MM.1S (cell line): ENCODE measurements around the gene LIN37.

Experiments used
- DNase-seq: peaks from one replicate; pipeline ENCODE4 v3.0.0-alpha.2; 2015
- H2AFZ ChIP-seq: fragments of 300-600 bp; sonication (generic); 2 replicates; pipeline ENCODE4 v1.6.0; 2016; ENCODE audit warnings: antibody characterized with exemption, low read length
- H3F3A ChIP-seq: fragments of 300-600 bp; sonication (generic); 2 replicates; pipeline ENCODE4 v1.6.1; 2016; ENCODE audit warnings: mild to moderate bottlenecking, antibody characterized with exemption, low read length, moderate library complexity, mixed read lengths; ENCODE audit not compliant: insufficient read depth
- H3K27ac ChIP-seq: fragments of 300-600 bp; sonication (generic); 2 replicates; pipeline ENCODE4 v1.5.1; 2016; ENCODE audit warnings: mild to moderate bottlenecking, low read length
- H3K27me3 ChIP-seq: fragments of 300-600 bp; sonication (generic); replicated peaks from 2 replicates; pipeline ENCODE4 v1.6.0; 2016; ENCODE audit warnings: low read length; ENCODE audit not compliant: insufficient read depth
- H3K36me3 ChIP-seq: fragments of 300-600 bp; sonication (generic); replicated peaks from 2 replicates; pipeline ENCODE4 v1.6.1; 2016; ENCODE audit warnings: mild to moderate bottlenecking, low read length, mixed read lengths; ENCODE audit not compliant: insufficient read depth
- H3K4me1 ChIP-seq: fragments of 300-600 bp; sonication (generic); 2 replicates; pipeline ENCODE4 v1.6.1; 2016; ENCODE audit warnings: low read length, mixed read lengths
- H3K4me2 ChIP-seq: fragments of 300-600 bp; sonication (generic); 2 replicates; pipeline ENCODE4 v1.6.0; 2016; ENCODE audit warnings: low read depth, low read length
- H3K4me3 ChIP-seq: fragments of 300-600 bp; sonication (generic); 2 replicates; pipeline ENCODE4 v1.5.1; 2016; ENCODE audit warnings: low read length, mixed read lengths
- H3K79me2 ChIP-seq: fragments of 300-600 bp; sonication (generic); 2 replicates; pipeline ENCODE4 v1.6.1; 2016; ENCODE audit warnings: mixed run types, low read length, mixed read lengths
- H3K9ac ChIP-seq: fragments of 300-600 bp; sonication (generic); 2 replicates; pipeline ENCODE4 v1.6.1; 2016; ENCODE audit warnings: low read length, mixed read lengths
- H3K9me2 ChIP-seq: fragments of 300-600 bp; sonication (generic); replicated peaks from 2 replicates; pipeline ENCODE4 v1.6.1; 2016; ENCODE audit warnings: mild to moderate bottlenecking, low read length, mixed read lengths; ENCODE audit not compliant: insufficient read depth
- H3K9me3 ChIP-seq: fragments of 300-600 bp; sonication (generic); replicated peaks from 2 replicates; pipeline ENCODE4 v1.6.1; 2016; ENCODE audit warnings: mild to moderate bottlenecking, low read length, mixed read lengths; ENCODE audit not compliant: insufficient read depth
- H4K20me1 ChIP-seq: fragments of 300-600 bp; sonication (generic); 2 replicates; pipeline ENCODE4 v1.6.1; 2016; ENCODE audit warnings: mild to moderate bottlenecking, low read length, moderate library complexity, mixed read lengths; ENCODE audit not compliant: insufficient read depth
- CTCF ChIP-seq: fragments of 300-600 bp; sonication (generic); IDR thresholded peaks from 2 replicates; pipeline ENCODE4 v1.5.1; 2016; ENCODE audit warnings: antibody characterized with exemption, low read length, mixed read lengths
- EZH2 ChIP-seq: fragments of 300-600 bp; sonication (generic); optimal IDR thresholded peaks from 2 replicates; pipeline ENCODE3; 2017; ENCODE audit warnings: low read depth, mild to moderate bottlenecking, antibody characterized with exemption, low read length, mixed read lengths
- EZH2phosphoT487 ChIP-seq: fragments of 300-600 bp; sonication (generic); IDR thresholded peaks from 2 replicates; pipeline ENCODE4 v1.6.1; 2018; ENCODE audit warnings: antibody characterized with exemption, low read length

LIN37 gene

GRCh38 chr19:35780717-35781116 is 32.3 kb downstream of the LIN37 start:
- H4K20me1 ChIP-seq: no peaks in the 10 kb centered on the region
- peaks cover 13% of the 10 kb centered on the region for H3K79me2 ChIP-seq
- H3K4me2 ChIP-seq: no peak overlapping the region
- H3K36me3 ChIP-seq: no peaks in the 10 kb centered on the region
- no peaks in the 10 kb centered on the region for H3K27me3 ChIP-seq
- peaks cover 7% of the 10 kb centered on the region for H3K4me1 ChIP-seq
- no peak for DNase-seq
- no peak overlapping the region for H3K9ac ChIP-seq
- TF ChIP-seq EZH2 (no peak), CTCF (no peak), EZH2phosphoT487 (no peak)
- no peaks in the 10 kb centered on the region for H3K9me2 ChIP-seq
- H3K27ac ChIP-seq: no peak overlapping the region
- no peaks in the 10 kb centered on the region for H3F3A ChIP-seq
- no peak overlapping the region for H2AFZ ChIP-seq
- no peaks in the 10 kb centered on the region for H3K9me3 ChIP-seq
- H3K4me3 ChIP-seq: no peak overlapping the region

GRCh38 chr19:35781650-35782049 is 33.3 kb downstream of the LIN37 start:
- Histone ChIP-seq H3K4me1 (peaks cover under 1% of the 10 kb centered on the region; the same call in 1 of the 2 replicates), H3K4me2 (no peak overlapping the region), H3K4me3 (no peak overlapping the region), H3K27ac (no peak overlapping the region), H3K27me3 (no peaks in the 10 kb centered on the region), H2AFZ (no peak overlapping the region), H3K9me2 (no peaks in the 10 kb centered on the region), H3K36me3 (no peaks in the 10 kb centered on the region), H4K20me1 (no peaks in the 10 kb centered on the region), H3K9me3 (no peaks in the 10 kb centered on the region), H3K79me2 (peaks cover 3% of the 10 kb centered on the region), H3K9ac (no peak overlapping the region), H3F3A (no peaks in the 10 kb centered on the region)
- DNase-seq: no peak
- TF ChIP-seq EZH2: no peak
- no peak for TF ChIP-seq CTCF
- TF ChIP-seq EZH2phosphoT487: no peak

GRCh38 chr19:35782589-35782988 is 34.2 kb downstream of the LIN37 start:
- no peak for DNase-seq
- Histone ChIP-seq H3K79me2 (no peaks in the 10 kb centered on the region), H3K9ac (no peak overlapping the region), H2AFZ (no peak overlapping the region), H3K4me1 (no peaks in the 10 kb centered on the region), H3K27ac (no peak overlapping the region), H3F3A (no peaks in the 10 kb centered on the region), H3K9me3 (no peaks in the 10 kb centered on the region), H3K9me2 (no peaks in the 10 kb centered on the region), H3K27me3 (no peaks in the 10 kb centered on the region), H3K4me3 (no peak overlapping the region), H3K36me3 (no peaks in the 10 kb centered on the region), H3K4me2 (no peak overlapping the region), H4K20me1 (no peaks in the 10 kb centered on the region)
- TF ChIP-seq EZH2phosphoT487 (no peak), CTCF (no peak), EZH2 (no peak)
